Measurements from ENCODE around the gene FCAMR.

Gene FCAMR

DNA sequence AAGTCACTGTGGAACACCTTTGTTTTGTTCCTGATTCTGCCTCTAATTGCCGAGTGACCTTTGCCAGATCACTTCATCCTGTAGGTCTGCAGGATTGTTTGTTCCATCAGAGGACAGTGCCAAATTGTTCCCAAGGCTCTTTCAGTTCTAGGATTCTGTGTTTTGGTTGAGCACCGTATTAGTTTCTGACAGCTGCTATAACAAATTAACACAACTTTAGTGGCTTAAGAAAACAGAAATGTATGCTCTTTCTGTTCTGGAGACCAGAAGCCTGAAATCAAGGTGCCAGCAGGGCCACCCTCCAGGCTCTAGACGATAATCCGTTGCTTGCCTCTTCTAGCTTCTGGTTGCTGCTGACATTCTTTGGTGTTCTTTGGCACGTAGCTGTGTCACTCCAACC lies 20.6 kb downstream of the FCAMR start:
- Histone ChIP-seq H3K9me3 (ENCODE audit: control insufficient read depth, insufficient read depth, low read length) (no peaks in the 10 kb centered on the region; the same call in 1 of the 2 replicates), H3K79me2 (ENCODE audit: control insufficient read depth, low read length) (no peaks in the 10 kb centered on the region), H3F3A (ENCODE audit: control insufficient read depth, insufficient read depth) (no peaks in the 10 kb centered on the region), H3K27ac (ENCODE audit: low read depth, low read length) (no peak overlapping the region), H3K9me2 (replicated peaks; ENCODE audit: control insufficient read depth, low read length) (no peaks in the 10 kb centered on the region), H4K20me1 (ENCODE audit: control insufficient read depth, insufficient read depth, low read depth, low read length) (no peaks in the 10 kb centered on the region), H3K27me3 (ENCODE audit: control insufficient read depth, low read length) (peaks cover 26% of the 10 kb centered on the region), H3K4me1 (ENCODE audit: control insufficient read depth, low read length) (no peaks in the 10 kb centered on the region), H3K36me3 (ENCODE audit: control insufficient read depth, low read length) (no peaks in the 10 kb centered on the region), H3K4me3 (ENCODE audit: low read length) (no peak overlapping the region), H3K4me2 (ENCODE audit: low read length) (no peak overlapping the region)
- TF ChIP-seq CTCF (IDR thresholded peaks at IDR 0.05; ENCODE audit: low read depth, low read length, poor library complexity, severe bottlenecking) = no peak
- no peak for TF ChIP-seq EZH2phosphoT487 (IDR thresholded peaks at IDR 0.05; ENCODE audit: borderline replicate concordance, low read length)

GRCh38 chr1:206949208-206949607 lies 21.1 kb downstream of the FCAMR start:
- H3K4me2 ChIP-seq (ENCODE audit: low read length) = no peak overlapping the region
- no peaks in the 10 kb centered on the region for H3K9me2 ChIP-seq (replicated peaks; ENCODE audit: control insufficient read depth, low read length)
- H3K4me1 ChIP-seq (ENCODE audit: control insufficient read depth, low read length) = no peaks in the 10 kb centered on the region

DNA sequence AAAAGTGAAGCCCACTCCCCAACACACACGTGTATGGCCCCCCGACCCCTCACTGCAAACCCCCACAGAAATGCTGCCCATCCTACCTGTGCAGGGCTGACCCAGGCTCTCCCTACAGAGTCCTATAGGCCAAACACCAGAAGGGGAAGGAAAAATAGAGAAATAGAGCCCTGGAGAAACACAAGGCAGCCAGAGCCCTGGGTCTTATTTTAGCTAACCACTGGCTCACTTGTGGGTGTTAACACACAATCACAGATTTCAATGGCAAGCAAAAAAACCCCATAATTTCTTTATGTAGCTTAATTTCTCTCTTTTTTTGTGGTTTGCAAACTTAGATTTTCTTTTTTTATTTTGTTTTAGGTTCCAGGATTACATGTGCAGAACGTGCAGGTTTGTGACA lies 23.0 kb downstream of the FCAMR start:
- H3K36me3 ChIP-seq (ENCODE audit: control insufficient read depth, low read length) = no peaks in the 10 kb centered on the region
- H3K9me3 ChIP-seq (ENCODE audit: control insufficient read depth, insufficient read depth, low read length) = no peaks in the 10 kb centered on the region; the same call in 1 of the 2 replicates
- H3K9me2 ChIP-seq (replicated peaks; ENCODE audit: control insufficient read depth, low read length) = no peaks in the 10 kb centered on the region
- TF ChIP-seq EZH2phosphoT487 (IDR thresholded peaks at IDR 0.05; ENCODE audit: borderline replicate concordance, low read length) (no peak), CTCF (IDR thresholded peaks at IDR 0.05; ENCODE audit: low read depth, low read length, poor library complexity, severe bottlenecking) (no peak)
- H3K79me2 ChIP-seq (ENCODE audit: control insufficient read depth, low read length) = no peaks in the 10 kb centered on the region
- H3K4me1 ChIP-seq (ENCODE audit: control insufficient read depth, low read length) = no peaks in the 10 kb centered on the region
- no peaks in the 10 kb centered on the region for H4K20me1 ChIP-seq (ENCODE audit: control insufficient read depth, insufficient read depth, low read depth, low read length)
- H3K4me3 ChIP-seq (ENCODE audit: low read length) = no peak overlapping the region
- no peak overlapping the region for H3K4me2 ChIP-seq (ENCODE audit: low read length)
- H3F3A ChIP-seq (ENCODE audit: control insufficient read depth, insufficient read depth) = no peaks in the 10 kb centered on the region
- peaks cover 28% of the 10 kb centered on the region for H3K27me3 ChIP-seq (ENCODE audit: control insufficient read depth, low read length)
- no peak overlapping the region for H3K27ac ChIP-seq (ENCODE audit: low read depth, low read length)

More at GRCh38 chr1:206949208-206949607, 21.1 kb downstream of the FCAMR start:
- H3K27ac ChIP-seq (ENCODE audit: low read depth, low read length) = no peak overlapping the region
- no peaks in the 10 kb centered on the region for H4K20me1 ChIP-seq (ENCODE audit: control insufficient read depth, insufficient read depth, low read depth, low read length)
- no peak overlapping the region for H3K4me3 ChIP-seq (ENCODE audit: low read length)
- no peaks in the 10 kb centered on the region for H3F3A ChIP-seq (ENCODE audit: control insufficient read depth, insufficient read depth)
- no peaks in the 10 kb centered on the region for H3K36me3 ChIP-seq (ENCODE audit: control insufficient read depth, low read length)
- H3K79me2 ChIP-seq (ENCODE audit: control insufficient read depth, low read length) = no peaks in the 10 kb centered on the region
- no peaks in the 10 kb centered on the region; the same call in 1 of the 2 replicates for H3K9me3 ChIP-seq (ENCODE audit: control insufficient read depth, insufficient read depth, low read length)
- peaks cover 25% of the 10 kb centered on the region for H3K27me3 ChIP-seq (ENCODE audit: control insufficient read depth, low read length)
- TF ChIP-seq CTCF (IDR thresholded peaks at IDR 0.05; ENCODE audit: low read depth, low read length, poor library complexity, severe bottlenecking) = no peak
- TF ChIP-seq EZH2phosphoT487 (IDR thresholded peaks at IDR 0.05; ENCODE audit: borderline replicate concordance, low read length) = no peak
